Activated CD8-positive, alpha-beta T cell treated with anti-CD3 and anti-CD28 coated beads for 36 hours (primary cell): Measurements from ENCODE around the gene AIFM2. TPM values are rescaled to one million over a fixed set of nuclear protein-coding genes. Genes with fewer than 3 reads are reported as not detected.

Source experiments
- ATAC-seq: fragments of 200-7000 bp; cut with Tn5 transposase; one replicate; pipeline ENCODE4 v1.10.0; 2021; ENCODE audit warnings: mild to moderate bottlenecking, moderate library complexity
- CTCF ChIA-PET: fragments of 350-600 bp; sonication (Branson Sonifier 250); formaldehyde crosslinking; loops from one replicate; lab custom pipeline; 2021; ENCODE audit warnings: antibody characterized with exemption; lab: Charles Lee
- POLR2A ChIA-PET: fragments of 350-600 bp; sonication (Branson Sonifier 250); formaldehyde crosslinking; loops from one replicate; lab custom pipeline; 2021; ENCODE audit warnings: antibody characterized with exemption; lab: Charles Lee
- DNase-seq: peaks from one replicate; pipeline ENCODE4 v3.0.0-alpha.2; 2020
- H3K27ac Mint-ChIP-seq: one replicate; pipeline ENCODE4 v1.8.0; 2021; ENCODE audit warnings: mild to moderate bottlenecking, mixed read lengths
- H3K27me3 Mint-ChIP-seq: one replicate; pipeline ENCODE4 v1.8.0; 2021; ENCODE audit warnings: mixed read lengths
- H3K36me3 Mint-ChIP-seq: one replicate; pipeline ENCODE4 v1.8.0; 2021; ENCODE audit warnings: low read depth, mixed read lengths
- H3K4me1 Mint-ChIP-seq: one replicate; pipeline ENCODE4 v1.8.0; 2021; ENCODE audit warnings: low read depth, mixed read lengths
- H3K4me3 Mint-ChIP-seq: one replicate; pipeline ENCODE4 v1.8.0; 2021; ENCODE audit warnings: mild to moderate bottlenecking, moderate library complexity, mixed read lengths
- H3K9me3 Mint-ChIP-seq: one replicate; pipeline ENCODE4 v1.8.0; 2021; ENCODE audit warnings: mixed read lengths
- CTCF ChIP-seq: fragments of 200-600 bp; IDR thresholded peaks from one replicate; pipeline ENCODE4 v1.8.0; 2022; ENCODE audit warnings: antibody characterized with exemption, mild to moderate bottlenecking
- intact Hi-C: fragments of 100-400 bp; cut with micrococcal nuclease; formaldehyde crosslinking; loops from one replicate; pipeline ENCODE4 v1.10.0; 2022
- total RNA-seq, 2 experiments: library from RNA; stranded (reverse); gene quantifications; one replicate each; pipeline ENCODE4 v1.2.3, GENCODE V29; 2021

Gene AIFM2
- total RNA-seq, 2 experiments from 2014 or later, result 6.3 to 8.2 TPM

- ATAC-seq (peak; percentile 11), DNase-seq (peak; percentile 61)
- CTCF ChIA-PET, result interaction anchor here (1.2 to 1.6 kb wide), 3 partner anchors 11 to 190 kb away, joined by 4 to 8 read pairs (median 4); no protein-coding TSS in a partner anchor
- TF ChIP-seq CTCF, result no peak
- Mint-ChIP-seq H3K4me3 (peak overlapping the region; percentile 41), H3K4me1 (peaks cover 26% of the 10 kb centered on the region), H3K36me3 (peaks cover 11% of the 10 kb centered on the region), H3K9me3 (no peaks in the 10 kb centered on the region), H3K27me3 (no peaks in the 10 kb centered on the region), H3K27ac (peak overlapping the region; percentile 90)
- intact Hi-C loops, result no loop called here
- POLR2A ChIA-PET, result interaction anchor here (0.6 to 1.5 kb wide), 3 partner anchors 11 to 16 kb away, joined by 3 to 4 read pairs (median 3); no protein-coding TSS in a partner anchor
These were observed 41.6 kb upstream of the AIFM2 start for GRCh38 chr10:70174058-70174741.

GRCh38 chr10:70169649-70170364 lies 37.2 kb upstream of the AIFM2 start:
- intact Hi-C loops, result no loop called here
- TF ChIP-seq CTCF, result no peak
- Mint-ChIP-seq H3K9me3 (no peaks in the 10 kb centered on the region), H3K36me3 (peaks cover 35% of the 10 kb centered on the region), H3K4me3 (peak overlapping the region; percentile 92), H3K27ac (peak overlapping the region; percentile 96), H3K27me3 (no peaks in the 10 kb centered on the region), H3K4me1 (peaks cover 60% of the 10 kb centered on the region)
- ChIA-PET CTCF (interaction anchor here (1.0 to 6.0 kb wide), 8 partner anchors 15 to 209 kb away, joined by 3 to 60 read pairs (median 4); partner anchors contain the start of gene TYSND1), POLR2A (interaction anchor here (1.0 to 4.8 kb wide), 9 partner anchors 9 to 234 kb away, joined by 3 to 38 read pairs (median 7); partner anchors contain the start of genes EIF4EBP2, PPA1 and TYSND1)
- peak; percentile 9 for ATAC-seq
- DNase-seq, result peak; percentile 45

- Mint-ChIP-seq H3K36me3 (peaks cover 39% of the 10 kb centered on the region), H3K9me3 (no peaks in the 10 kb centered on the region), H3K4me1 (peaks cover 60% of the 10 kb centered on the region), H3K27ac (peak overlapping the region; percentile 96), H3K27me3 (no peaks in the 10 kb centered on the region), H3K4me3 (peak overlapping the region; percentile 92)
- ATAC-seq, result no peak
- DNase-seq, result no peak
- no peak for TF ChIP-seq CTCF
- intact Hi-C loops, result no loop called here
- ChIA-PET POLR2A (interaction anchor here (0.8 to 4.8 kb wide), 6 partner anchors 16 to 65 kb away, joined by 3 to 38 read pairs (median 10); partner anchors contain the start of genes PPA1 and TYSND1), CTCF (interaction anchor here (1.0 to 6.0 kb wide), 3 partner anchors 14 to 53 kb away, joined by 3 to 60 read pairs (median 11); partner anchors contain the start of gene TYSND1)
These were observed 36.4 kb upstream of the AIFM2 start for GRCh38 chr10:70169011-70169410.

- peak overlapping the region; percentile 56 for H3K27ac Mint-ChIP-seq
- H3K4me3 Mint-ChIP-seq, result peak overlapping the region; percentile 34
- ChIA-PET CTCF (interaction anchor here (1.0 to 6.0 kb wide), 5 partner anchors 10 to 52 kb away, joined by 3 to 60 read pairs (median 3); partner anchors contain the start of gene TYSND1), POLR2A (interaction anchor here (2.3 to 4.8 kb wide), 2 partner anchors 21 to 64 kb away, joined by 14 to 23 read pairs; partner anchors contain the start of genes PPA1 and TYSND1)
- intact Hi-C loops, result no loop called here
- DNase-seq (peak; percentile 36), ATAC-seq (no peak)
- H3K27me3 Mint-ChIP-seq, result no peaks in the 10 kb centered on the region
- TF ChIP-seq CTCF, result no peak
- H3K36me3 Mint-ChIP-seq, result peaks cover 45% of the 10 kb centered on the region
- peaks cover 69% of the 10 kb centered on the region for H3K4me1 Mint-ChIP-seq
- H3K9me3 Mint-ChIP-seq, result no peaks in the 10 kb centered on the region
These were observed 34.6 kb upstream of the AIFM2 start for GRCh38 chr10:70167246-70167645.
